MM.1S (cell line): Measurements from ENCODE around the gene MAGEF1.

Source experiments
- CTCF ChIP-seq: fragments of 300-600 bp; sonication (generic); IDR thresholded peaks from 2 replicates; pipeline ENCODE4 v1.5.1; 2016; ENCODE audit warnings: antibody characterized with exemption, low read length, mixed read lengths
- EZH2 ChIP-seq: fragments of 300-600 bp; sonication (generic); optimal IDR thresholded peaks from 2 replicates; pipeline ENCODE3; 2017; ENCODE audit warnings: low read depth, mild to moderate bottlenecking, antibody characterized with exemption, low read length, mixed read lengths
- EZH2phosphoT487 ChIP-seq: fragments of 300-600 bp; sonication (generic); IDR thresholded peaks from 2 replicates; pipeline ENCODE4 v1.6.1; 2018; ENCODE audit warnings: antibody characterized with exemption, low read length

GRCh38 chr3:184683900-184684560 lies 27.8 kb downstream of the MAGEF1 start:
- no peak for TF ChIP-seq EZH2
- TF ChIP-seq CTCF, result no peak
- no peak for TF ChIP-seq EZH2phosphoT487
